Hepatocyte (in vitro differentiated cells): Measurements from ENCODE around the gene CBR4. TPM values are rescaled to one million over a fixed set of nuclear protein-coding genes. Genes with fewer than 3 reads are reported as not detected.

ENCODE experiments used
- DNase-seq: peaks from one replicate; pipeline ENCODE4 v3.0.0-alpha.2; 2016; ENCODE audit warnings: low spot score
- H2AFZ ChIP-seq: fragments of 200-600 bp; sonication (generic); 2 replicates; pipeline ENCODE4 v1.6.0; 2016; ENCODE audit warnings: antibody characterized with exemption, mild to moderate bottlenecking
- H3K27ac ChIP-seq: fragments of 200-600 bp; sonication (generic); 2 replicates; pipeline ENCODE4 v1.5.1; 2016; ENCODE audit warnings: mild to moderate bottlenecking
- H3K27me3 ChIP-seq: fragments of 200-600 bp; sonication (generic); 2 replicates; pipeline ENCODE4 v1.6.1; 2016
- H3K36me3 ChIP-seq: fragments of 200-600 bp; sonication (generic); replicated peaks from 2 replicates; pipeline ENCODE4 v1.5.1; 2016; ENCODE audit warnings: low read depth; ENCODE audit not compliant: insufficient read depth
- H3K4me1 ChIP-seq: fragments of 200-600 bp; sonication (generic); 2 replicates; pipeline ENCODE4 v1.5.1; 2016; ENCODE audit warnings: mild to moderate bottlenecking, moderate library complexity; ENCODE audit not compliant: insufficient read depth
- H3K4me2 ChIP-seq: fragments of 200-600 bp; sonication (generic); 2 replicates; pipeline ENCODE4 v1.6.0; 2016
- H3K4me3 ChIP-seq: fragments of 200-600 bp; sonication (generic); 2 replicates; pipeline ENCODE4 v1.5.1; 2016; ENCODE audit warnings: mild to moderate bottlenecking
- H3K79me2 ChIP-seq: fragments of 200-600 bp; sonication (generic); 2 replicates; pipeline ENCODE4 v1.6.0; 2017; ENCODE audit warnings: mild to moderate bottlenecking
- H3K9me2 ChIP-seq: fragments of 200-600 bp; sonication (generic); replicated peaks from 2 replicates; pipeline ENCODE4 v1.6.0; 2017; ENCODE audit warnings: mild to moderate bottlenecking; ENCODE audit not compliant: insufficient read depth
- H3K9me3 ChIP-seq: fragments of 200-600 bp; sonication (generic); 2 replicates; pipeline ENCODE4 v1.5.1; 2016; ENCODE audit warnings: low read depth, mild to moderate bottlenecking
- H4K20me1 ChIP-seq: fragments of 200-600 bp; sonication (generic); 2 replicates; pipeline ENCODE4 v1.6.0; 2016; ENCODE audit warnings: mild to moderate bottlenecking; ENCODE audit not compliant: insufficient read depth, poor library complexity, severe bottlenecking
- CTCF ChIP-seq: fragments of 200-600 bp; sonication (generic); IDR thresholded peaks from 2 replicates; pipeline ENCODE4 v1.5.1; 2016; ENCODE audit warnings: antibody characterized with exemption, mild to moderate bottlenecking; ENCODE audit not compliant: poor library complexity
- EZH2 ChIP-seq: fragments of 200-600 bp; sonication (generic); IDR thresholded peaks from 2 replicates; pipeline ENCODE4 v1.6.1; 2016; ENCODE audit warnings: antibody characterized with exemption, mild to moderate bottlenecking, borderline replicate concordance
- EZH2phosphoT487 ChIP-seq: fragments of 200-600 bp; sonication (generic); IDR thresholded peaks from one replicate; pipeline ENCODE4 v1.6.1; 2018; ENCODE audit warnings: antibody characterized with exemption, mild to moderate bottlenecking, low read depth, moderate library complexity; ENCODE audit not compliant: unreplicated experiment, severe bottlenecking
- WGBS: methylation state at CpG from one replicate; pipeline ENCODE4 v1.1.6; 2016; ENCODE audit warnings: low lambda C conversion rate; ENCODE audit errors: missing lambda C conversion rate; 5-methylcytosine and 5-hydroxymethylcytosine counted together
- polyA plus RNA-seq: library from polyadenylated mRNA; unstranded; fragments of >200 nt; fragmentation: Nextera tagmentation; extraction: Ambion mirVana; gene quantifications from 2 replicates; pipeline ENCODE4 v1.2.1, GENCODE V29; 2016
- total RNA-seq: library from RNA; depleted of rRNA; stranded (reverse); fragments of >200 nt; gene quantifications from 2 replicates; pipeline ENCODE4 v1.2.3, GENCODE V29; 2014

Gene CBR4
- total and polyA plus RNA-seq, 2 experiments from 2014 or later, result 18.5 to 26.9 TPM

GRCh38 chr4:169032194-169032593, 22.1 kb upstream of the CBR4 start:
- TF ChIP-seq EZH2phosphoT487 (no peak), CTCF (no peak), EZH2 (no peak)
- H2AFZ ChIP-seq, result no peak overlapping the region
- H3K9me2 ChIP-seq, result no peaks in the 10 kb centered on the region
- no peak overlapping the region for H3K4me3 ChIP-seq
- no peaks in the 10 kb centered on the region for H4K20me1 ChIP-seq
- no peaks in the 10 kb centered on the region for H3K4me1 ChIP-seq
- no peaks in the 10 kb centered on the region for H3K36me3 ChIP-seq
- H3K4me2 ChIP-seq, result no peak overlapping the region
- no peaks in the 10 kb centered on the region for H3K9me3 ChIP-seq
- no peak for DNase-seq
- no peak overlapping the region for H3K27ac ChIP-seq
- no peaks in the 10 kb centered on the region for H3K79me2 ChIP-seq
- no peaks in the 10 kb centered on the region for H3K27me3 ChIP-seq

DNA sequence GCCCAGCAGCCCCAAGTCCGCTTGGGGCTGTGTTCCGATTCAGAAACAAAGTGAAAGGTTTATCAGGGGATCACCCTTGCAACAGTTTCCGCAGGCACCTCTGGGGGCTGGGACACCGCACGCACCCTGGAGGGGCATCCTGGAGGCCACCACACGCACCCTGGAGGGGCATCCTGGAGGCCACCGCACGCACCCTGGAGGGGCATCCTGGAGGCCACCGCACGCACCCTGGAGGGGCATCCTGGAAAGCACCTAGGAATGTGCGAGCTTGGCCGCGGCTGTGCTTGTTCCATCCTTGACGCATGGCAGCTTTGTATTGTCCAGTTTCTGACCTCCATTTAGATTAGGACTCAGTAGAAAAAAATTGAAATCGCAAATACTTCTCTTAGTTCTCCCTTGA, 21.3 kb upstream of the CBR4 start:
- Histone ChIP-seq H3K36me3 (no peaks in the 10 kb centered on the region), H3K4me2 (no peak overlapping the region), H3K9me2 (no peaks in the 10 kb centered on the region), H3K4me3 (no peak overlapping the region), H3K79me2 (no peaks in the 10 kb centered on the region), H3K27me3 (no peaks in the 10 kb centered on the region), H2AFZ (no peak overlapping the region), H3K27ac (no peak overlapping the region), H4K20me1 (no peaks in the 10 kb centered on the region), H3K4me1 (no peaks in the 10 kb centered on the region), H3K9me3 (no peaks in the 10 kb centered on the region)
- DNase-seq, result no peak
- TF ChIP-seq EZH2phosphoT487, result no peak
- no peak for TF ChIP-seq EZH2
- TF ChIP-seq CTCF, result no peak
- 96% methylated on average over 15 of the region's 15 CpGs for WGBS

DNA sequence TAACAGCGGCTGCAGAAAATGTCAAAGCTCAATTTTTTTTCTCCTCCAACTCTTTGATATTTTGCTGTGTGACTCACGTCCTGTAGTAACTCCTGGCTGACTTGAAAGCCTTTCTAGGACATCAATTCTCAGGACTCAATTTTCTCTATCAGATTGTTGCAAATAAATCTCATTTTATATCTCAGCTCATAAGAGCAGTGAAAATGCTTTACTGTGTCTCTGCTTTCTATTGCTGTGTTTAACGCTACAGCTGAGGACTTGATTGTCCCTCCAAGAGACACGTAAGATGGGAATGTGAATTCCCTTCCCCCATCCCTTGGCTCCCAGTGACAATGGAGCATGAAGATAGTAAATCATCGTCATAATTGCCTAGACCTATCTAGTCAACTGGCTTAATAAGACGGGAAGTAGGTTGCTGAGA, 20.5 kb upstream of the CBR4 start:
- Histone ChIP-seq H4K20me1 (no peaks in the 10 kb centered on the region), H3K9me2 (no peaks in the 10 kb centered on the region), H2AFZ (no peak overlapping the region), H3K36me3 (no peaks in the 10 kb centered on the region), H3K27me3 (no peaks in the 10 kb centered on the region), H3K27ac (no peak overlapping the region), H3K4me3 (no peak overlapping the region), H3K9me3 (no peaks in the 10 kb centered on the region), H3K4me1 (no peaks in the 10 kb centered on the region), H3K4me2 (no peak overlapping the region), H3K79me2 (no peaks in the 10 kb centered on the region)
- 72% methylated on average over 6 of the region's 6 CpGs for WGBS
- no peak for DNase-seq
- TF ChIP-seq CTCF (no peak), EZH2phosphoT487 (no peak), EZH2 (no peak)

DNA sequence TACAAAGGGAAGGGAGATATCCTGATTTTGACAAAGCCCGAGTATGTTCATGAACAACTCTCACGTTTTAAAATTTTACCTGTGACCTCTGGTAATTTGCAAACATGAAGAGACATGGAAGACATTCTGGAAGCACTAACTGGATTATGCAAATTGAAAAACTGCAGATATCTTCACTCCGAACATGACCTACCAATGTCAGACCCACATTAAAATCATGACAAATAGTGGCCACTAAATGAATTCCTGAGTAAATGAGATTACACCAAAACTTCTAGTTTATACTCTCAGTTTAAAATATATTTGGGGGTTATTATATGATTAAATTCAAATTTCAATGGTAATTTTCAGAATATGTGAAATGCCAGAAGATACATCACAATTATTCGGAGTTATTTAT, 19.9 kb upstream of the CBR4 start:
- no peaks in the 10 kb centered on the region for H3K9me3 ChIP-seq
- H3K36me3 ChIP-seq, result no peaks in the 10 kb centered on the region
- H2AFZ ChIP-seq, result no peak overlapping the region
- H3K4me1 ChIP-seq, result no peaks in the 10 kb centered on the region
- H3K27ac ChIP-seq, result no peak overlapping the region
- H3K4me2 ChIP-seq, result no peak overlapping the region
- no peak for DNase-seq
- H4K20me1 ChIP-seq, result no peaks in the 10 kb centered on the region
- no peak overlapping the region for H3K4me3 ChIP-seq
- H3K27me3 ChIP-seq, result no peaks in the 10 kb centered on the region
- TF ChIP-seq CTCF (no peak), EZH2 (no peak), EZH2phosphoT487 (no peak)
- no peaks in the 10 kb centered on the region for H3K79me2 ChIP-seq
- 87% methylated on average over 4 of the region's 4 CpGs for WGBS
- H3K9me2 ChIP-seq, result no peaks in the 10 kb centered on the region
